CD14-positive monocyte (primary cell): ENCODE measurements around the gene TXNRD1. TPM values are rescaled to one million over a fixed set of nuclear protein-coding genes. Genes with fewer than 3 reads are reported as not detected.

Source experiments
- DNase-seq, 3 donors: peaks; one replicate each; pipeline ENCODE4 v3.0.0-alpha.2; 2011 to 2022
- H2AFZ ChIP-seq: 2 replicates; pipeline ENCODE4 v1.6.0; 2012; ENCODE audit warnings: mild to moderate bottlenecking, low read depth, low read length, inconsistent platforms; ENCODE audit not compliant: insufficient read depth, poor library complexity, severe bottlenecking
- H3K27ac ChIP-seq, 2 donors: 1 replicate in 1 of 2; 2 replicates in 1 of 2; pipeline ENCODE4 v1.5.1; 2012 to 2013; ENCODE audit warnings: low read length in 2 of 2, control low read depth in 1 of 2, inconsistent platforms in 1 of 2, low read depth in 1 of 2, mild to moderate bottlenecking in 1 of 2
- H3K27me3 ChIP-seq, 2 donors: one replicate each; pipeline versions ENCODE4 v1.6.0 to v1.6.1; 2011 to 2013; ENCODE audit warnings: low read length in 2 of 2; ENCODE audit not compliant: control insufficient read depth in 2 of 2, insufficient read depth in 2 of 2
- H3K36me3 ChIP-seq, 2 donors: replicated peaks in 1 of 2; 1 replicate in 1 of 2; 2 replicates in 1 of 2; pipeline versions ENCODE4 v1.5.1 to v1.6.1; 2012 to 2013; ENCODE audit warnings: low read length in 2 of 2, control low read depth in 1 of 2, inconsistent platforms in 1 of 2, mild to moderate bottlenecking in 1 of 2; ENCODE audit not compliant: insufficient read depth in 2 of 2, control insufficient read depth in 1 of 2
- H3K4me1 ChIP-seq, 2 donors: 1 replicate in 1 of 2; 2 replicates in 1 of 2; pipeline versions ENCODE4 v1.5.1 to v1.6.1; 2012 to 2013; ENCODE audit warnings: low read length in 2 of 2, control low read depth in 1 of 2, inconsistent platforms in 1 of 2, mild to moderate bottlenecking in 1 of 2, moderate library complexity in 1 of 2; ENCODE audit not compliant: insufficient read depth in 2 of 2, control insufficient read depth in 1 of 2
- H3K4me2 ChIP-seq: replicated peaks from 2 replicates; pipeline ENCODE3; 2012; ENCODE audit warnings: low read length, moderate library complexity, mild to moderate bottlenecking; ENCODE audit not compliant: poor library complexity, severe bottlenecking; ENCODE audit errors: extremely low read depth
- H3K4me3 ChIP-seq, 3 experiments: fragments of 200-600 bp in 1 of 3; sonication (generic) in 1 of 3; replicated peaks in 1 of 3; 1 replicate in 2 of 3; 2 replicates in 1 of 3; pipeline ENCODE4 v1.5.1; 2011 to 2013; ENCODE audit warnings: low read length in 3 of 3, mild to moderate bottlenecking in 3 of 3, control low read depth in 2 of 3, low read depth in 2 of 3, inconsistent platforms in 1 of 3, moderate library complexity in 1 of 3
- H3K79me2 ChIP-seq: 2 replicates; pipeline ENCODE4 v1.6.0; 2012; ENCODE audit warnings: mild to moderate bottlenecking, control low read depth, inconsistent platforms, low read length, moderate library complexity; ENCODE audit not compliant: insufficient read depth
- H3K9ac ChIP-seq: 2 replicates; pipeline ENCODE4 v1.6.0; 2017; ENCODE audit warnings: low read length, mild to moderate bottlenecking; ENCODE audit not compliant: insufficient read depth, poor library complexity, severe bottlenecking
- H3K9me3 ChIP-seq, 2 donors: replicated peaks in 1 of 2; 1 replicate in 1 of 2; 2 replicates in 1 of 2; pipeline versions ENCODE4 v1.5.1 to v1.6.1; 2012 to 2013; ENCODE audit warnings: low read length in 2 of 2, control low read depth in 1 of 2; ENCODE audit not compliant: control insufficient read depth in 1 of 2, insufficient read depth in 1 of 2
- H4K20me1 ChIP-seq: 2 replicates; pipeline ENCODE4 v1.6.0; 2012; ENCODE audit warnings: mild to moderate bottlenecking, low read length, control low read depth, moderate library complexity; ENCODE audit not compliant: insufficient read depth
- H3K27ac Mint-ChIP-seq, 7 donors: one replicate each; pipeline ENCODE4 v1.8.0; 2020; ENCODE audit warnings: mild to moderate bottlenecking in 7 of 7, mixed read lengths in 7 of 7, moderate library complexity in 6 of 7, inconsistent platforms in 2 of 7
- H3K27me3 Mint-ChIP-seq, 3 donors: one replicate each; pipeline ENCODE4 v1.8.0; 2021 to 2022; ENCODE audit warnings: low read depth in 3 of 3, mild to moderate bottlenecking in 3 of 3, mixed read lengths in 3 of 3, moderate library complexity in 3 of 3, inconsistent platforms in 1 of 3
- H3K36me3 Mint-ChIP-seq, 2 donors: one replicate each; pipeline ENCODE4 v1.8.0; 2020; ENCODE audit warnings: mixed read lengths in 2 of 2, inconsistent platforms in 1 of 2, mild to moderate bottlenecking in 1 of 2
- H3K4me1 Mint-ChIP-seq: one replicate; pipeline ENCODE4 v1.8.0; 2020; ENCODE audit warnings: mild to moderate bottlenecking, mixed read lengths
- H3K4me3 Mint-ChIP-seq, 2 donors: one replicate each; pipeline ENCODE4 v1.8.0; 2020; ENCODE audit warnings: mild to moderate bottlenecking in 2 of 2, mixed read lengths in 2 of 2, moderate library complexity in 1 of 2
- H3K9me3 Mint-ChIP-seq, 7 donors: one replicate each; pipeline ENCODE4 v1.8.0; 2020 to 2022; ENCODE audit warnings: mixed read lengths in 7 of 7, mild to moderate bottlenecking in 6 of 7, moderate library complexity in 6 of 7, inconsistent platforms in 2 of 7
- CTCF ChIP-seq: fragments of 200-600 bp; IDR thresholded peaks from one replicate; pipeline ENCODE4 v1.8.0; 2022; ENCODE audit warnings: antibody characterized with exemption, mild to moderate bottlenecking
- WGBS: methylation state at CpG from one replicate; pipeline ENCODE4 v1.1.5; 2013; ENCODE audit warnings: missing lambda C conversion rate; ENCODE audit not compliant: insufficient coverage; 5-methylcytosine and 5-hydroxymethylcytosine counted together
- intact Hi-C, 2 donors: fragments of 100-400 bp; cut with micrococcal nuclease; formaldehyde crosslinking; loops; one replicate each; pipeline versions ENCODE4 v1.15.0 to v1.15.1; 2023
- polyA plus RNA-seq, 3 donors: library from polyadenylated mRNA; depleted of rRNA in 1 of 3; unstranded in 2 of 3; stranded (reverse) in 1 of 3; fragments of 300-500 nt in 2 of 3; fragments of >200 nt in 1 of 3; fragmentation: Illumina TruSeq in 2 of 3; gene quantifications; 1 replicate in 2 of 3; 2 replicates in 1 of 3; pipeline ENCODE4 v1.2.3, GENCODE V29; 2012 to 2021

The TXNRD1 gene
- polyA plus RNA-seq, 3 donors, result 26.9 to 46.1 (median 29.2) TPM

GRCh38 chr12:104237930-104238329, 22.4 kb downstream of the TXNRD1 start:
- Histone ChIP-seq H3K79me2 (no peaks in the 10 kb centered on the region), H3K4me3 (no peak overlapping the region), H4K20me1 (no peaks in the 10 kb centered on the region), H3K36me3 (no peaks in the 10 kb centered on the region), H3K27me3 (no peaks in the 10 kb centered on the region), H2AFZ (no peak overlapping the region), H3K9ac (no peak overlapping the region), H3K4me2 (no peak overlapping the region), H3K27ac (no peak overlapping the region), H3K4me1 (no peaks in the 10 kb centered on the region), H3K9me3 (peaks cover 27 to 28% of the 10 kb centered on the region in 2 donors)
- H3K4me3 Mint-ChIP-seq, result no peak overlapping the region
- no peak for TF ChIP-seq CTCF
- no peaks in the 10 kb centered on the region for H3K4me1 Mint-ChIP-seq
- H3K27ac Mint-ChIP-seq, result no peak overlapping the region
- no peaks in the 10 kb centered on the region for H3K36me3 Mint-ChIP-seq
- H3K9me3 Mint-ChIP-seq, result peaks cover 11 to 40% (median 36%) of the 10 kb centered on the region in 7 donors
- 100% methylated on average over 6 of the region's 8 CpGs for WGBS
- H3K27me3 Mint-ChIP-seq, result peaks cover 0 to 5% (median 0%) of the 10 kb centered on the region in 3 donors
- intact Hi-C loops, result no loop called here
- DNase-seq, result no peak

GRCh38 chr12:104242546-104243206, 27.1 kb downstream of the TXNRD1 start:
- H3K27me3 Mint-ChIP-seq, result peaks cover 0 to 5% (median 1%) of the 10 kb centered on the region in 3 donors
- no CpG with 5 or more reads among the region's 3 CpGs for WGBS
- no peak for DNase-seq
- no peaks in the 10 kb centered on the region for H3K36me3 Mint-ChIP-seq
- Histone ChIP-seq H3K4me3 (no peak overlapping the region), H3K9ac (no peak overlapping the region), H3K4me2 (no peak overlapping the region), H3K27me3 (no peaks in the 10 kb centered on the region), H3K36me3 (no peaks in the 10 kb centered on the region), H3K9me3 (no peaks in the 10 kb centered on the region), H4K20me1 (no peaks in the 10 kb centered on the region), H3K27ac (no peak overlapping the region), H3K79me2 (no peaks in the 10 kb centered on the region), H2AFZ (no peak overlapping the region), H3K4me1 (no peaks in the 10 kb centered on the region)
- H3K9me3 Mint-ChIP-seq, result peaks cover 0 to 8% (median 3%) of the 10 kb centered on the region in 7 donors
- no peak overlapping the region for H3K27ac Mint-ChIP-seq
- peaks cover 5% of the 10 kb centered on the region for H3K4me1 Mint-ChIP-seq
- no peak overlapping the region for H3K4me3 Mint-ChIP-seq
- TF ChIP-seq CTCF, result no peak
- intact Hi-C loops, result no loop called here
